Endothelial cell (in vitro differentiated cells): Measurements from ENCODE around the gene PYGO1. TPM values are rescaled to one million over a fixed set of nuclear protein-coding genes. Genes with fewer than 3 reads are reported as not detected.
"Not testable (repeated sequence)": the region's sequence is repeated elsewhere in the genome, so short reads cannot be mapped to it uniquely, and the experiment has no call there.

ENCODE experiments used
- DNase-seq: peaks from one replicate; pipeline ENCODE4 v3.0.0; 2021; ENCODE audit warnings: low spot score
- H3K27ac Mint-ChIP-seq: one replicate; pipeline ENCODE4 v1.8.0; 2021; ENCODE audit warnings: mixed read lengths, inconsistent platforms; ENCODE audit not compliant: unreplicated experiment
- H3K27me3 Mint-ChIP-seq: one replicate; pipeline ENCODE4 v1.8.0; 2021; ENCODE audit warnings: mild to moderate bottlenecking, moderate library complexity, mixed read lengths, inconsistent platforms; ENCODE audit not compliant: unreplicated experiment
- H3K36me3 Mint-ChIP-seq: one replicate; pipeline ENCODE4 v1.8.0; 2021; ENCODE audit warnings: mild to moderate bottlenecking, low read depth, mixed read lengths, inconsistent platforms; ENCODE audit not compliant: unreplicated experiment
- H3K4me1 Mint-ChIP-seq: one replicate; pipeline ENCODE4 v1.8.0; 2021; ENCODE audit warnings: mild to moderate bottlenecking, mixed read lengths, inconsistent platforms; ENCODE audit not compliant: unreplicated experiment
- H3K4me3 Mint-ChIP-seq: one replicate; pipeline ENCODE4 v1.8.0; 2021; ENCODE audit warnings: mild to moderate bottlenecking, mixed read lengths, inconsistent platforms; ENCODE audit not compliant: unreplicated experiment
- H3K9me3 Mint-ChIP-seq: one replicate; pipeline ENCODE4 v1.8.0; 2021; ENCODE audit warnings: mixed read lengths, inconsistent platforms; ENCODE audit not compliant: unreplicated experiment
- total RNA-seq: library from RNA; stranded (reverse); fragmentation: NEBNext Ultra II Directional; extraction: Animal tissue kit (Norgen Biotek cat#: 25700); gene quantifications from one replicate; pipeline ENCODE4 v1.2.1, GENCODE V29; 2021; ENCODE audit not compliant: unreplicated experiment
- TF ChIP-seq, protein P1 (sequence below): fragments of 200-600 bp; sonication (generic); IDR thresholded peaks from one replicate; pipeline ENCODE4 v1.5.0; 2021; ENCODE audit warnings: antibody characterized with exemption; ENCODE audit not compliant: unreplicated experiment

The PYGO1 gene
- total RNA-seq, 1 donor from 2014 or later, result 1.5 TPM

- no peaks in the 10 kb centered on the region for H3K27me3 Mint-ChIP-seq
These were observed 25.6 kb upstream of the PYGO1 start for GRCh38 chr15:55613727-55614126.

DNA sequence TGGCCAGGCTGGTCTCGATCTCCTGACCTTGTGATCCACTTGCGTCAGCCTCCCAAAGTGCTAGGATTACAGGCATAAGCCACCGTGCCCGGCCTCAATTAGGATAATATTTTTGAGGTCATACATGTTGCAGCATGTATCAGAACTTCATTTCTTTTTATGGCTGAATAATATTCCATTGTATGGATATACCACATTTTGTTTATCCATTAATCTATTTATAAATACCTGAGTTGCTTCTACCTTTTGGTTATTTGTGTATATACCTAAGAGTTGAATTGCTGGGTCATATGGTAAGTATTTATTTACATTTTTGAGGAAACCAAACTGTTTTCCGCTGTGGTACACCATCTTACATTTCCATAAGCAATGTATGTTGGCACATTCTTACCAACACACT, 18.1 kb upstream of the PYGO1 start:
- Mint-ChIP-seq H3K27ac (no peak overlapping the region), H3K4me1 (no peaks in the 10 kb centered on the region), H3K4me3 (no peak overlapping the region)

More at GRCh38 chr15:55613727-55614126, 25.6 kb upstream of the PYGO1 start:
- no peak for DNase-seq
- H3K36me3 Mint-ChIP-seq, result peaks cover 15% of the 10 kb centered on the region
- no peaks in the 10 kb centered on the region for H3K9me3 Mint-ChIP-seq
- TF ChIP-seq, protein P1, sequence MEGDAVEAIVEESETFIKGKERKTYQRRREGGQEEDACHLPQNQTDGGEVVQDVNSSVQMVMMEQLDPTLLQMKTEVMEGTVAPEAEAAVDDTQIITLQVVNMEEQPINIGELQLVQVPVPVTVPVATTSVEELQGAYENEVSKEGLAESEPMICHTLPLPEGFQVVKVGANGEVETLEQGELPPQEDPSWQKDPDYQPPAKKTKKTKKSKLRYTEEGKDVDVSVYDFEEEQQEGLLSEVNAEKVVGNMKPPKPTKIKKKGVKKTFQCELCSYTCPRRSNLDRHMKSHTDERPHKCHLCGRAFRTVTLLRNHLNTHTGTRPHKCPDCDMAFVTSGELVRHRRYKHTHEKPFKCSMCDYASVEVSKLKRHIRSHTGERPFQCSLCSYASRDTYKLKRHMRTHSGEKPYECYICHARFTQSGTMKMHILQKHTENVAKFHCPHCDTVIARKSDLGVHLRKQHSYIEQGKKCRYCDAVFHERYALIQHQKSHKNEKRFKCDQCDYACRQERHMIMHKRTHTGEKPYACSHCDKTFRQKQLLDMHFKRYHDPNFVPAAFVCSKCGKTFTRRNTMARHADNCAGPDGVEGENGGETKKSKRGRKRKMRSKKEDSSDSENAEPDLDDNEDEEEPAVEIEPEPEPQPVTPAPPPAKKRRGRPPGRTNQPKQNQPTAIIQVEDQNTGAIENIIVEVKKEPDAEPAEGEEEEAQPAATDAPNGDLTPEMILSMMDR, result no peak
- H3K4me1 Mint-ChIP-seq, result no peaks in the 10 kb centered on the region
- no peak overlapping the region for H3K27ac Mint-ChIP-seq
- H3K4me3 Mint-ChIP-seq, result no peak overlapping the region

GRCh38 chr15:55601374-55601773, 13.2 kb upstream of the PYGO1 start:
- peaks cover 2% of the 10 kb centered on the region for H3K27me3 Mint-ChIP-seq
- DNase-seq, result no peak
- H3K4me3 Mint-ChIP-seq, result no peak overlapping the region
- no peak overlapping the region for H3K27ac Mint-ChIP-seq
- H3K4me1 Mint-ChIP-seq, result no peaks in the 10 kb centered on the region
- no peaks in the 10 kb centered on the region for H3K9me3 Mint-ChIP-seq
- no peaks in the 10 kb centered on the region for H3K36me3 Mint-ChIP-seq
- TF ChIP-seq, protein P1, result no peak

More for the DNA sequence above, 18.1 kb upstream of the PYGO1 start:
- DNase-seq, result no peak
- H3K27me3 Mint-ChIP-seq, result no peaks in the 10 kb centered on the region
- TF ChIP-seq, protein P1, result no peak
- no peaks in the 10 kb centered on the region for H3K9me3 Mint-ChIP-seq
- H3K36me3 Mint-ChIP-seq, result peaks cover 13% of the 10 kb centered on the region

- Mint-ChIP-seq H3K36me3 (no peaks in the 10 kb centered on the region), H3K4me1 (no peaks in the 10 kb centered on the region), H3K27ac (no peak overlapping the region), H3K4me3 (no peak overlapping the region), H3K27me3 (peaks cover 2% of the 10 kb centered on the region), H3K9me3 (no peaks in the 10 kb centered on the region)
- TF ChIP-seq, protein P1, result no peak
- no peak for DNase-seq
These were observed 11.3 kb upstream of the PYGO1 start for GRCh38 chr15:55599439-55599838.

- not testable (repeated sequence) for H3K4me1 Mint-ChIP-seq, H3K27me3 Mint-ChIP-seq, DNase-seq, H3K4me3 Mint-ChIP-seq, H3K9me3 Mint-ChIP-seq, H3K36me3 Mint-ChIP-seq, H3K27ac Mint-ChIP-seq
These were observed 4.9 kb upstream of the PYGO1 start for GRCh38 chr15:55593019-55593418.
